CD4-positive, alpha-beta T cell (primary cell): ENCODE measurements around the gene FPGT. TPM values are rescaled to one million over a fixed set of nuclear protein-coding genes. Genes with fewer than 3 reads are reported as not detected.

Source experiments
- ATAC-seq: fragments of 200-7000 bp; cut with Tn5 transposase; one replicate; pipeline ENCODE4 v1.10.0; 2022; ENCODE audit warnings: mild to moderate bottlenecking; ENCODE audit not compliant: poor library complexity
- CTCF ChIA-PET: fragments of 350-600 bp; sonication (Branson Sonifier 250); formaldehyde crosslinking; loops from one replicate; lab custom pipeline; 2021; ENCODE audit warnings: antibody characterized with exemption, inconsistent platforms; lab: Charles Lee
- POLR2A ChIA-PET: fragments of 350-600 bp; sonication (Branson Sonifier 250); formaldehyde crosslinking; loops from one replicate; lab custom pipeline; 2021; ENCODE audit warnings: antibody characterized with exemption, inconsistent platforms; lab: Charles Lee
- DNase-seq, 14 experiments: peaks; one replicate each; pipeline ENCODE4 v3.0.0-alpha.2; 2013 to 2020; ENCODE audit warnings: mixed read lengths in 2 of 14
- H3K27ac ChIP-seq, 2 donors: one replicate each; pipeline versions ENCODE4 v1.5.1 to v1.7.0; 2013; ENCODE audit warnings: low read length in 2 of 2, low read depth in 1 of 2, mild to moderate bottlenecking in 1 of 2
- H3K27me3 ChIP-seq, 2 experiments: 1 replicate in 1 of 2; 2 replicates in 1 of 2; pipeline versions ENCODE4 v1.6.1 to v1.7.0; 2013; ENCODE audit warnings: low read length in 2 of 2, control low read depth in 1 of 2, mild to moderate bottlenecking in 1 of 2, moderate library complexity in 1 of 2; ENCODE audit not compliant: insufficient read depth in 2 of 2, control insufficient read depth in 1 of 2
- H3K36me3 ChIP-seq: one replicate; pipeline ENCODE4 v1.6.1; 2013; ENCODE audit warnings: low read length, control low read depth; ENCODE audit not compliant: insufficient read depth
- H3K4me1 ChIP-seq: one replicate; pipeline ENCODE4 v1.6.1; 2013; ENCODE audit warnings: low read length, control low read depth; ENCODE audit not compliant: insufficient read depth
- H3K4me3 ChIP-seq: one replicate; pipeline ENCODE4 v1.5.1; 2013; ENCODE audit warnings: mild to moderate bottlenecking, low read length, moderate library complexity
- H3K9me3 ChIP-seq, 2 experiments: 1 replicate in 1 of 2; 2 replicates in 1 of 2; pipeline versions ENCODE4 v1.6.1 to v1.7.0; 2013; ENCODE audit warnings: low read length in 2 of 2, mild to moderate bottlenecking in 2 of 2, control low read depth in 1 of 2, moderate library complexity in 1 of 2; ENCODE audit not compliant: control insufficient read depth in 1 of 2, insufficient read depth in 1 of 2
- H3K27ac Mint-ChIP-seq: one replicate; pipeline ENCODE4 v1.8.0; 2020; ENCODE audit warnings: mixed read lengths
- H3K27me3 Mint-ChIP-seq: one replicate; pipeline ENCODE4 v1.8.0; 2021; ENCODE audit warnings: mixed read lengths
- H3K36me3 Mint-ChIP-seq: one replicate; pipeline ENCODE4 v1.8.0; 2021; ENCODE audit warnings: low read depth, mixed read lengths
- H3K4me1 Mint-ChIP-seq: one replicate; pipeline ENCODE4 v1.8.0; 2021; ENCODE audit warnings: low read depth, mixed read lengths
- H3K4me3 Mint-ChIP-seq: one replicate; pipeline ENCODE4 v1.8.0; 2020; ENCODE audit warnings: mild to moderate bottlenecking, mixed read lengths
- H3K9me3 Mint-ChIP-seq: one replicate; pipeline ENCODE4 v1.8.0; 2020; ENCODE audit warnings: mixed read lengths
- CTCF ChIP-seq: fragments of 200-600 bp; IDR thresholded peaks from one replicate; pipeline ENCODE4 v1.8.0; 2022; ENCODE audit warnings: antibody characterized with exemption, mild to moderate bottlenecking
- intact Hi-C, 2 experiments: fragments of 100-400 bp; cut with DNase I in 1 of 2; cut with micrococcal nuclease in 1 of 2; formaldehyde crosslinking; loops; one replicate each; pipeline versions ENCODE4 v1.15.1 to v1.9.0; 2023 to 2025; cut with DNase I, micrococcal nuclease
- polyA plus RNA-seq, 2 donors: library from polyadenylated mRNA; unstranded; fragments of 120-200 nt; gene quantifications; one replicate each; pipeline ENCODE4 v1.2.1, GENCODE V29; 2013
- total RNA-seq, 174 experiments: library from RNA in 2 of 174; stranded (reverse) in 2 of 174; gene quantifications; one replicate each; pipeline ENCODE4 v1.2.3 and lab custom pipeline; 2021 to 2026

Gene FPGT
- total RNA-seq (1 to 10 TPM; 3.0 to 4.5 TPM), total RNA-seq (lab: John Stamatoyannopoulos, UW) (2.0 to 28.5 (median 14.5) reads per million in 172 experiments)
- 9.1 TPM for polyA plus RNA-seq (2013, experiment 1 of 2)
- 7.0 TPM for polyA plus RNA-seq (2013, experiment 2 of 2)

DNA sequence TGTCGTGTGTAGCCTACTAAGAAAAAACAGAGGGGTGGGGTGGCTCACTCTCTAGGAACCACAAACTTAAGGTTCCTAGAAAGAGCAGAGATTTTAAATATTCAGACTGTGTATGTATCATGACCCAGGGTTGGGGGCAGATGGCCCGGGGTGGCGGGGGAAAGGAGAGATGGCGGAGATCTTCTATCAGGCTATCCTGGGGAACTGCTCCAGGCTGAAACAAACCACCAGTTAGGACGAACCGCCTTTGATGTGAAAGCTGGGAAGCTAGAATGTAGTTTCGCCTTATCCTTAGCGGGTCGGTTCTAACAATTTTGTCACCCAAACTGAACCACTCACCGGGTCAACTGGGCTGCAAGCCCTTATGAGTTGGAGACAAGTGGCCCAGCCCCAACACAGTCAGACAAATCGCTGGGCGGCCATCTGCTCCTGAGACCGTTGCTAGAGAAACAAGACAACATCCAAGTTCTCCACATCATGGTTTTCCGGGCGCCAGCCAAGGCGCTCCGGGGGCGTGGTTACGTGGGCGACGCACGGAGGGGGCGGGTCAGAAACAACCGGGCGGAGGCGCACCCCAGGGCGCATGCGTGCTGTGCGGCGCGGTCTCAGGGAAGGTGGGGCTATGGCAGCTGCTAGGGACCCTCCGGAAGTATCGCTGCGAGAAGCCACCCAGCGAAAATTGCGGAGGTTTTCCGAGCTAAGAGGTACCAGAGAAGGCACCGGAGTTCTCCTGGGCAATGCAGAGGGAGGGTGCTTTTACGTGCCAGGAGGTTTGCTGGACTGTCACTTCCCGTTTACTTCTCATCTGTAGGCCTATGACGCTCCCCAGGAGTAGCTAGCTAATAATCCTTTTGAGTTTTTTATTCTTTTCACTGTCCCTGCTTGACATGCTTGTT is at the start of gene FPGT, which contains the start of gene LRRIQ3:
Gene FPGT, plus strand, starts transcription at position 586 of the 896 bp plus-strand sequence. Its CDS starts 37 bp downstream, at position 623.
Gene LRRIQ3, minus strand, starts transcription at position 520 of the 896 bp plus-strand sequence. CDS start 14,492 bp downstream, outside the sequence.
- ATAC-seq (peak; percentile 94), DNase-seq (peak; percentile 92 to 98 (median 96))
- H3K4me1 ChIP-seq: peaks cover 6% of the 10 kb centered on the region
- peaks cover 6% of the 10 kb centered on the region for H3K36me3 ChIP-seq
- Mint-ChIP-seq H3K36me3 (peaks cover 28% of the 10 kb centered on the region), H3K4me3 (peak within 1 kb of the TSS; percentile 93), H3K27me3 (no peaks in the 10 kb centered on the region), H3K4me1 (peaks cover 38% of the 10 kb centered on the region), H3K9me3 (no peaks in the 10 kb centered on the region), H3K27ac (peak within 1 kb of the TSS; percentile 86)
- peak within 1 kb of the TSS; percentile 76 for H3K4me3 ChIP-seq
- H3K9me3 ChIP-seq: no peaks in the 10 kb centered on the region
- H3K27me3 ChIP-seq: no peaks in the 10 kb centered on the region
- ChIA-PET CTCF (no interaction called here), POLR2A (interaction anchor here (0.9 to 1.6 kb wide), 3 partner anchors 11 to 1588 kb away, joined by 3 to 10 read pairs (median 5); partner anchors contain the start of genes CRYZ, RABGGTB and TYW3)
- TF ChIP-seq CTCF: no peak
- intact Hi-C loops: loop anchor here (2.0 to 10.0 kb wide), 4 partner anchors 535 to 1877 kb away; partner anchors contain the start of genes CRYZ (in 2 of the 2), TYW3 (in 2 of the 2) and ST6GALNAC3 (in 1 of the 2)
- H3K27ac ChIP-seq: peak within 1 kb of the TSS; percentile 59 to 85

GRCh38 chr1:74160046-74160445 is 38.0 kb upstream of the FPGT start:
- Mint-ChIP-seq H3K36me3 (no peaks in the 10 kb centered on the region), H3K9me3 (no peaks in the 10 kb centered on the region), H3K4me3 (no peak overlapping the region), H3K27ac (no peak overlapping the region), H3K27me3 (no peaks in the 10 kb centered on the region), H3K4me1 (no peaks in the 10 kb centered on the region)
- no peak for TF ChIP-seq CTCF
- Histone ChIP-seq H3K4me3 (no peak overlapping the region), H3K27me3 (no peaks in the 10 kb centered on the region), H3K4me1 (no peaks in the 10 kb centered on the region), H3K9me3 (no peaks in the 10 kb centered on the region), H3K27ac (no peak overlapping the region), H3K36me3 (no peaks in the 10 kb centered on the region)
- ChIA-PET POLR2A (no interaction called here), CTCF (no interaction called here)
- ATAC-seq (no peak), DNase-seq (no peak)
- intact Hi-C loops: no loop called here

DNA sequence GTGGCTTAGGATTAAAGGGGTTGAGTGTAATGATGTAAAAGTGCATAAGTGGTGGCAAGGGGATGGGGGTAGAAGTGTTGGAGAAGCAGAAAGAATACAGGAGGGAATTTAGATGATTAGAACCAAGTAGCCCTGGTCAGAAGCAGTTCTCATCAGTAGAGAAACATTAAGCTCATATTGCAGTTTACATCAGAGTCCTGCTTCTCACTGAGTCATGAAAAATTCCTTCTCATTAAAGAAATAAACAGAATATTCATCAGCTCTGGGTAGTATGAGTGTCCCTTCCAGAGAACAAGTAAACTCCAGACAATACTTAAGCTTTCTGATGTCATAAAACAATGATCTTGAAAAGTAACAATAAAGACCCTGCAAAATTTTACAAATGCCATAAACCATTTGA is 36.5 kb upstream of the FPGT start:
- Mint-ChIP-seq H3K4me3 (no peak overlapping the region), H3K27ac (no peak overlapping the region), H3K27me3 (no peaks in the 10 kb centered on the region), H3K36me3 (no peaks in the 10 kb centered on the region), H3K4me1 (no peaks in the 10 kb centered on the region), H3K9me3 (peaks cover 3% of the 10 kb centered on the region)
- ChIA-PET CTCF (interaction anchor here (0.5 kb wide), 1 partner anchor 41 kb away, joined by 3 read pairs; no protein-coding TSS in a partner anchor), POLR2A (no interaction called here)
- H3K4me3 ChIP-seq: no peak overlapping the region
- no peak for TF ChIP-seq CTCF
- no peaks in the 10 kb centered on the region for H3K27me3 ChIP-seq
- intact Hi-C loops: no loop called here
- H3K9me3 ChIP-seq: no peaks in the 10 kb centered on the region
- H3K27ac ChIP-seq: no peak overlapping the region
- no peaks in the 10 kb centered on the region for H3K4me1 ChIP-seq
- H3K36me3 ChIP-seq: no peaks in the 10 kb centered on the region
- DNase-seq: no peak
- ATAC-seq: no peak
